ENCODE measurements around the gene IER5L.

GRCh38 chr9:129177791-129178567 lies at the start of gene IER5L:
- TF ChIP-seq POLR2A (IDR thresholded peaks at IDR 0.05) (peak; percentile 88 to 95), CTCF (IDR thresholded peaks at IDR 0.05) (no peak)

All from sigmoid colon (tissue), 3 donors.